ENCODE results near the gene RMND1. TPM values are rescaled to one million over a fixed set of nuclear protein-coding genes. Genes with fewer than 3 reads are reported as not detected.

Gene RMND1
- total RNA-seq, 1 experiment from 2014 or later: 27.0 TPM

DNA sequence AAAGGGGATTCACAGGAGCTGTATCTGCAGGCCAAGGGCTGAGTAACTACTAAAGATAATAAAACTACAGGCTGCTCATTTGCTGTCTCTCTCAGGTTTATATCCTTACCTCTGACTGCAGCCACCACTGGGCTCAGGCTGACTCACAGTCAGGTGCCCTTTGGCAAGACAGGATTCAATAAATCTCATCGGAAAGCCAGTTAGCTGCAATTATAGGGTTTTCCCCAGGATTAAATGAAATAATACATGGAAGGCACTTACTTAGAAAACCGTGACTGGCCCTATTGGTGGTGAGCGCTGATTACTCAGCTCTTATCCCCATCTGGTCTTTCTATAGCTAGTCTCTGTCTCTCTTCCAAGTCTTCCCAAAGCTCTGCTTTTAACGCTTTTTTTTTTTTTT lies 26.4 kb downstream of the RMND1 start:
- Histone ChIP-seq H2BK20ac (ENCODE audit: low read depth, low read length, poor library complexity, severe bottlenecking) (no peak overlapping the region), H2BK5ac (ENCODE audit: insufficient read length, low read length) (no peak overlapping the region), H4K8ac (replicated peaks; ENCODE audit: insufficient read length, low read depth, low read length) (no peak overlapping the region), H3K56ac (ENCODE audit: insufficient read length, low read depth, low read length) (no peak overlapping the region), H3K9ac (ENCODE audit: extremely low read depth, insufficient read length, low read length) (no peak overlapping the region), H3K14ac (ENCODE audit: insufficient read depth, low read length) (no peak overlapping the region), H3K4me2 (ENCODE audit: insufficient read depth, insufficient read length, low read length) (no peak overlapping the region), H3T11ph (ENCODE audit: low read length) (no peak overlapping the region), H3K9me3 (ENCODE audit: control insufficient read depth, low read depth, low read length) (no peaks in the 10 kb centered on the region), H2AK5ac (ENCODE audit: insufficient read length, low read length) (no peak overlapping the region), H2BK15ac (ENCODE audit: low read depth, low read length) (no peak overlapping the region), H3K23me2 (ENCODE audit: insufficient read length, low read depth, low read length, poor library complexity, severe bottlenecking) (no peaks in the 10 kb centered on the region), H4K91ac (ENCODE audit: insufficient read length, low read depth, low read length) (no peak overlapping the region), H4K20me1 (ENCODE audit: control insufficient read depth, insufficient read depth, insufficient read length) (no peaks in the 10 kb centered on the region), H2BK120ac (ENCODE audit: low read depth, low read length, poor library complexity, severe bottlenecking) (no peak overlapping the region), H3K18ac (ENCODE audit: insufficient read length, low read depth, low read length) (no peak overlapping the region), H3K79me2 (ENCODE audit: insufficient read depth, low read length) (no peaks in the 10 kb centered on the region), H3K4ac (ENCODE audit: low read depth, low read length) (no peak overlapping the region), H2AFZ (ENCODE audit: low read length) (no peak overlapping the region), H3K4me1 (ENCODE audit: insufficient read depth, low read length) (no peaks in the 10 kb centered on the region), H3K27me3 (ENCODE audit: insufficient read depth, low read length) (no peaks in the 10 kb centered on the region), H3K27ac (ENCODE audit: insufficient read length, low read depth, low read length) (no peak overlapping the region), H3K23ac (ENCODE audit: insufficient read length, low read depth, low read length) (no peak overlapping the region), H3K79me1 (ENCODE audit: insufficient read depth, low read depth, low read length, poor library complexity, severe bottlenecking) (no peaks in the 10 kb centered on the region), H4K5ac (ENCODE audit: insufficient read length, low read depth, low read length) (no peak overlapping the region), H2BK12ac (ENCODE audit: insufficient read length, low read depth, low read length) (no peak overlapping the region)
- H3K36me3 Mint-ChIP-seq (ENCODE audit: insufficient read depth in 1 of 3, low read depth in 3 of 3): peaks cover 24 to 75% (median 74%) of the 10 kb centered on the region in 3 experiments
- no peaks in the 10 kb centered on the region for H3K9me3 Mint-ChIP-seq
- TF ChIP-seq, protein P1, sequence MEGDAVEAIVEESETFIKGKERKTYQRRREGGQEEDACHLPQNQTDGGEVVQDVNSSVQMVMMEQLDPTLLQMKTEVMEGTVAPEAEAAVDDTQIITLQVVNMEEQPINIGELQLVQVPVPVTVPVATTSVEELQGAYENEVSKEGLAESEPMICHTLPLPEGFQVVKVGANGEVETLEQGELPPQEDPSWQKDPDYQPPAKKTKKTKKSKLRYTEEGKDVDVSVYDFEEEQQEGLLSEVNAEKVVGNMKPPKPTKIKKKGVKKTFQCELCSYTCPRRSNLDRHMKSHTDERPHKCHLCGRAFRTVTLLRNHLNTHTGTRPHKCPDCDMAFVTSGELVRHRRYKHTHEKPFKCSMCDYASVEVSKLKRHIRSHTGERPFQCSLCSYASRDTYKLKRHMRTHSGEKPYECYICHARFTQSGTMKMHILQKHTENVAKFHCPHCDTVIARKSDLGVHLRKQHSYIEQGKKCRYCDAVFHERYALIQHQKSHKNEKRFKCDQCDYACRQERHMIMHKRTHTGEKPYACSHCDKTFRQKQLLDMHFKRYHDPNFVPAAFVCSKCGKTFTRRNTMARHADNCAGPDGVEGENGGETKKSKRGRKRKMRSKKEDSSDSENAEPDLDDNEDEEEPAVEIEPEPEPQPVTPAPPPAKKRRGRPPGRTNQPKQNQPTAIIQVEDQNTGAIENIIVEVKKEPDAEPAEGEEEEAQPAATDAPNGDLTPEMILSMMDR (conservative IDR thresholded peaks at IDR 0.05): no peak
- no peaks in the 10 kb centered on the region; the same call in 1 of the 2 replicates for H3K27me3 Mint-ChIP-seq (ENCODE audit: low read depth)
- H3K4me1 Mint-ChIP-seq: no peaks in the 10 kb centered on the region
- DNase-seq: no peak
- no CpG with 5 or more reads among the region's 4 CpGs for WGBS (ENCODE audit: extremely low coverage, insufficient read length, low lambda C conversion rate)
- peak overlapping the region in 1 of 3 experiments; percentile 39; a peak in 1 of 7 replicates for H3K27ac Mint-ChIP-seq
- H3K4me3 Mint-ChIP-seq: no peak overlapping the region

Measured in H9 (cell line).